H1 (cell line): ENCODE data around the gene SLC2A8. TPM values are rescaled to one million over a fixed set of nuclear protein-coding genes. Genes with fewer than 3 reads are reported as not detected.

Experiments used
- CTCF ChIA-PET: fragments of 300-600 bp; sonication (Branson Sonifier 250); formaldehyde crosslinking; loops from one replicate; lab custom pipeline; 2021; ENCODE audit not compliant: partially characterized antibody; lab: Charles Lee
- POLR2A ChIA-PET: fragments of 300-600 bp; sonication (Branson Sonifier 250); formaldehyde crosslinking; loops from one replicate; lab custom pipeline; 2021; ENCODE audit warnings: inconsistent platforms; ENCODE audit not compliant: partially characterized antibody; lab: Charles Lee
- DNase-seq, 2 experiments: peaks; one replicate each; pipeline versions ENCODE4 v3.0.0 to v3.0.0-alpha.2; 2010 to 2022; ENCODE audit warnings: low spot score in 2 of 2, low read depth in 1 of 2, mixed read lengths in 1 of 2
- FAIRE-seq: peaks from 2 replicates; lab custom pipeline; 2011; peaks lifted over from hg19 to GRCh38; lab: Jason Lieb, UNC
- H2AFZ ChIP-seq: 2 replicates; pipeline ENCODE4 v1.8.1; 2012; ENCODE audit warnings: low read length, inconsistent platforms
- H2AK5ac ChIP-seq: 2 replicates; pipeline ENCODE4 v1.6.1; 2013; ENCODE audit warnings: low read depth, low read length
- H2BK120ac ChIP-seq: replicated peaks from 2 replicates; pipeline ENCODE3; 2013; ENCODE audit warnings: low read depth, low read length, inconsistent platforms
- H2BK12ac ChIP-seq: 2 replicates; pipeline ENCODE4 v1.6.1; 2013; ENCODE audit warnings: low read depth, low read length
- H2BK15ac ChIP-seq: 2 replicates; pipeline ENCODE4 v1.6.1; 2013; ENCODE audit warnings: low read length
- H2BK20ac ChIP-seq: 2 replicates; pipeline ENCODE4 v1.6.1; 2013; ENCODE audit warnings: low read length
- H2BK5ac ChIP-seq: 2 replicates; pipeline ENCODE4 v1.6.1; 2013; ENCODE audit warnings: low read depth, low read length
- H3K14ac ChIP-seq: 2 replicates; pipeline ENCODE4 v1.6.1; 2013; ENCODE audit warnings: inconsistent platforms; ENCODE audit not compliant: insufficient read length
- H3K18ac ChIP-seq: 2 replicates; pipeline ENCODE4 v1.6.1; 2013; ENCODE audit warnings: low read length; ENCODE audit errors: extremely low read depth
- H3K23ac ChIP-seq: 2 replicates; pipeline ENCODE4 v1.6.1; 2013; ENCODE audit warnings: inconsistent platforms; ENCODE audit not compliant: insufficient read length
- H3K23me2 ChIP-seq: 2 replicates; pipeline ENCODE4 v1.6.1; 2013; ENCODE audit warnings: low read depth, low read length
- H3K27ac ChIP-seq: 2 replicates; pipeline ENCODE4 v1.6.1; 2011; ENCODE audit warnings: low read depth, low read length, inconsistent platforms
- H3K27me3 ChIP-seq, 4 experiments: replicated peaks in 1 of 4; 1 replicate in 1 of 4; 2 replicates in 3 of 4; pipeline versions ENCODE4 v1.6.1 to v1.8.1; 2011 to 2013; ENCODE audit warnings: low read length in 3 of 4, mild to moderate bottlenecking in 3 of 4, inconsistent platforms in 2 of 4, mixed read lengths in 2 of 4, moderate library complexity in 1 of 4; ENCODE audit not compliant: control insufficient read depth in 3 of 4, insufficient read depth in 3 of 4; ENCODE audit errors: extremely low read depth in 1 of 4
- H3K36me3 ChIP-seq, 4 experiments: 2 replicates each; pipeline versions ENCODE4 v1.6.1 to v1.8.1; 2011 to 2013; ENCODE audit warnings: mild to moderate bottlenecking in 4 of 4, low read length in 3 of 4, moderate library complexity in 2 of 4, control low read depth in 1 of 4, inconsistent platforms in 1 of 4; ENCODE audit not compliant: insufficient read depth in 4 of 4, control insufficient read depth in 2 of 4
- H3K4ac ChIP-seq: replicated peaks from 2 replicates; pipeline ENCODE3; 2013; ENCODE audit warnings: low read length, low read depth, mixed read lengths, inconsistent platforms; ENCODE audit not compliant: insufficient read length
- H3K4me1 ChIP-seq, 4 experiments: replicated peaks in 1 of 4; 1 replicate in 1 of 4; 2 replicates in 3 of 4; pipeline versions ENCODE4 v1.6.1 to v1.8.1; 2011 to 2013; ENCODE audit warnings: low read length in 3 of 4, inconsistent platforms in 2 of 4, mixed read lengths in 1 of 4; ENCODE audit not compliant: insufficient read depth in 4 of 4, control insufficient read depth in 3 of 4
- H3K4me2 ChIP-seq, 2 experiments: 2 replicates each; pipeline versions ENCODE4 v1.6.1 to v1.8.1; 2011 to 2013; ENCODE audit warnings: low read depth in 2 of 2, low read length in 2 of 2, control low read depth in 1 of 2, inconsistent platforms in 1 of 2, mild to moderate bottlenecking in 1 of 2; ENCODE audit not compliant: insufficient read depth in 1 of 2
- H3K4me3 ChIP-seq, 4 experiments: fragments of 200-600, 300-600 bp in 1 of 4; sonication (generic), shearing (Covaris generic), sonication (Bioruptor Twin) in 1 of 4; 2 replicates each; pipeline versions ENCODE4 v1.5.1 to v1.8.1; 2011 to 2016; ENCODE audit warnings: low read length in 4 of 4, low read depth in 3 of 4, control low read depth in 2 of 4, inconsistent platforms in 2 of 4, mild to moderate bottlenecking in 2 of 4, mixed read lengths in 1 of 4, moderate library complexity in 1 of 4; ENCODE audit not compliant: insufficient read depth in 2 of 4; ENCODE audit errors: extremely low read depth in 1 of 4
- H3K56ac ChIP-seq: replicated peaks from 2 replicates; pipeline ENCODE3; 2013; ENCODE audit warnings: low read depth, mild to moderate bottlenecking, mixed read lengths, low read length, inconsistent platforms; ENCODE audit not compliant: insufficient read length
- H3K79me1 ChIP-seq: 2 replicates; pipeline ENCODE4 v1.6.1; 2013; ENCODE audit warnings: low read depth, low read length, control low read depth
- H3K79me2 ChIP-seq, 2 experiments: 2 replicates each; pipeline versions ENCODE4 v1.6.1 to v1.8.1; 2012 to 2013; ENCODE audit warnings: low read length in 2 of 2, mild to moderate bottlenecking in 2 of 2, inconsistent platforms in 1 of 2; ENCODE audit not compliant: insufficient read depth in 2 of 2, control insufficient read depth in 1 of 2
- H3K9ac ChIP-seq, 4 experiments: replicated peaks in 1 of 4; 1 replicate in 1 of 4; 2 replicates in 3 of 4; pipeline versions ENCODE4 v1.6.1 to v1.8.1; 2011 to 2013; ENCODE audit warnings: low read depth in 3 of 4, low read length in 3 of 4, control low read depth in 2 of 4, mild to moderate bottlenecking in 2 of 4, moderate library complexity in 2 of 4, inconsistent platforms in 1 of 4; ENCODE audit errors: extremely low read depth in 1 of 4
- H3K9me3 ChIP-seq, 2 experiments: 2 replicates each; pipeline versions ENCODE4 v1.6.1 to v1.8.1; 2012 to 2013; ENCODE audit warnings: mild to moderate bottlenecking in 2 of 2, moderate library complexity in 2 of 2, control low read depth in 1 of 2, inconsistent platforms in 1 of 2, low read depth in 1 of 2, low read length in 1 of 2, mixed read lengths in 1 of 2; ENCODE audit not compliant: insufficient read depth in 2 of 2
- H4K20me1 ChIP-seq, 2 experiments: replicated peaks in 1 of 2; 2 replicates each; pipeline versions ENCODE3 to v1.8.1; 2011 to 2013; ENCODE audit warnings: inconsistent platforms in 2 of 2, low read length in 2 of 2, mild to moderate bottlenecking in 1 of 2; ENCODE audit not compliant: insufficient read depth in 2 of 2, control insufficient read depth in 1 of 2
- H4K5ac ChIP-seq: 2 replicates; pipeline ENCODE4 v1.6.1; 2013; ENCODE audit warnings: low read length, low read depth, mixed read lengths, inconsistent platforms; ENCODE audit not compliant: insufficient read length
- H4K8ac ChIP-seq: 2 replicates; pipeline ENCODE4 v1.8.0; 2013; ENCODE audit warnings: mild to moderate bottlenecking, moderate library complexity, low read length, inconsistent platforms; ENCODE audit not compliant: insufficient read depth; ENCODE audit errors: extremely low read depth
- H4K91ac ChIP-seq: replicated peaks from 2 replicates; pipeline ENCODE3; 2013; ENCODE audit warnings: low read length, mixed read lengths, inconsistent platforms; ENCODE audit not compliant: insufficient read length
- CEBPB ChIP-seq: IDR thresholded peaks from 2 replicates; pipeline ENCODE4 v1.6.1; 2012; ENCODE audit warnings: low read depth, low read length
- CHD1 ChIP-seq: IDR thresholded peaks from 2 replicates; pipeline ENCODE4 v1.6.1; 2012; ENCODE audit warnings: low read depth, low read length, improper control_type of control experiment
- EGR1 ChIP-seq: IDR thresholded peaks from 2 replicates; pipeline ENCODE4 v1.6.1; 2011; ENCODE audit warnings: low read depth, low read length, borderline replicate concordance
- HDAC2 ChIP-seq, 2 experiments: fragments of 300-600 bp in 1 of 2; sonication (generic) in 1 of 2; IDR thresholded peaks; 2 replicates each; pipeline ENCODE4 v1.6.1; 2011 to 2012; ENCODE audit warnings: low read depth in 2 of 2, low read length in 2 of 2, mild to moderate bottlenecking in 2 of 2, moderate library complexity in 2 of 2, borderline replicate concordance in 1 of 2, inconsistent platforms in 1 of 2
- JUND ChIP-seq: IDR thresholded peaks from 2 replicates; pipeline ENCODE4 v1.6.1; 2011; ENCODE audit warnings: mild to moderate bottlenecking, improper control_type of control experiment, low read length
- KDM4A ChIP-seq: IDR thresholded peaks from one replicate; pipeline ENCODE4 v1.7.1; 2012; ENCODE audit warnings: low read depth, mild to moderate bottlenecking, moderate library complexity, low read length, inconsistent platforms; ENCODE audit not compliant: severe bottlenecking
- KDM5A ChIP-seq: fragments of 200-600 bp; IDR thresholded peaks from 2 replicates; pipeline ENCODE4 v1.7.1; 2012; ENCODE audit warnings: mild to moderate bottlenecking, low read length, inconsistent platforms, mixed read lengths
- NANOG ChIP-seq: IDR thresholded peaks from 2 replicates; pipeline ENCODE4 v1.6.1; 2011; ENCODE audit warnings: low read length, low read depth, mild to moderate bottlenecking, inconsistent platforms; ENCODE audit not compliant: insufficient read depth, poor library complexity, severe bottlenecking
- SUZ12 ChIP-seq: fragments of 200-600 bp; sonication (generic); IDR thresholded peaks from 2 replicates; pipeline ENCODE4 v1.6.1; 2012; ENCODE audit warnings: mild to moderate bottlenecking, inconsistent platforms, low read length, moderate library complexity, mixed read lengths
- TAF1 ChIP-seq: IDR thresholded peaks from 2 replicates; pipeline ENCODE4 v1.6.1; 2011; ENCODE audit warnings: mild to moderate bottlenecking, low read depth, low read length
- WGBS, 2 experiments: shearing (Covaris generic) in 1 of 2; methylation state at CpG; one replicate each; pipeline versions ENCODE4 v1.1.6 to v1.1.7; 2013 to 2015; ENCODE audit warnings: low lambda C conversion rate in 2 of 2, mixed read lengths in 2 of 2, inconsistent platforms in 1 of 2, low coverage in 1 of 2, missing lambda C conversion rate in 1 of 2; ENCODE audit not compliant: insufficient replicate concordance in 2 of 2, insufficient coverage in 1 of 2, insufficient read length in 1 of 2; ENCODE audit errors: extremely low coverage in 1 of 2, missing lambda C conversion rate in 1 of 2; 5-methylcytosine and 5-hydroxymethylcytosine counted together
- polyA plus RNA-seq, 7 experiments: library from polyadenylated mRNA; depleted of rRNA in 3 of 7; stranded (reverse) in 5 of 7; unstranded in 2 of 7; fragments of >200 nt in 5 of 7; fragments of 200-250 nt in 2 of 7; gene quantifications; 1 replicate in 5 of 7; 2 replicates in 1 of 7; 4 replicates in 1 of 7; pipeline versions ENCODE4 v1.2.1 to v1.2.3, GENCODE V29; 2011 to 2013; ENCODE audit warnings: missing spikeins in 2 of 7, mixed read lengths in 2 of 7
- total RNA-seq: library from RNA; stranded (reverse); fragmentation: NEBNext Ultra II Directional; extraction: Animal tissue kit (Norgen Biotek cat#: 25700); gene quantifications from 2 replicates; pipeline ENCODE4 v1.2.1, GENCODE V29; 2021
- TF ChIP-seq, protein P1 (sequence below): IDR thresholded peaks from 2 replicates; pipeline ENCODE4 v1.6.1; 2012; ENCODE audit warnings: inconsistent platforms

Gene SLC2A8
- total and polyA plus RNA-seq, 2 of the 8 experiments (the other 6 are each of a cell fraction or from before 2014, with no cell fraction given): 24.6 to 36.4 TPM

DNA sequence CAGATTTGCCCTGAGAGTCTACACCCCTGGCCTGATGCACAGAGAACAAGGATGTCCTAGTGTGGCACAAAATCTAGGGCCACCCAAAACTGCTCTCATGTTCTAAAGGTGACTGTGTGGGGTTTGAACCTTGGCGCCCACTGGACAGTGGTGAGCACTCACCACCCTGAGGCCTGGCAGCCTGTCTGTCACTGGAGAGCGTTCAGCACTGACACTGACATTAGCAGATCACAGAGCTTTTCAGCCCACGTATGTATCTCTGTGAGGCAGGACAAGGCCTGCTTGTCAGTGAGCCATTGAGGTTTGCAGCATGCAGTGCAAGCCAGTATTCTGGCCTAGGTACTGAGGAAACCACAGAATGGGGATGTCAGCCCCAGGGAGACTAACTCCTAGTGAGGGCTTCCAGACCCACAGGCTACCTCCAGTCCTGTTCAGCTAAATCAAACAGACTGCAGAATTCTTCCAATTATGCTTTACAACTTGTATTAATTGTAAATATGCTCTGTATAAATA lies 38.9 kb upstream of the SLC2A8 start:
- FAIRE-seq: no peak
- H3K9me3 ChIP-seq: no peaks in the 10 kb centered on the region
- CTCF ChIA-PET: interaction anchor here (0.6 to 1.6 kb wide), 5 partner anchors 49 to 651 kb away, joined by 3 to 5 read pairs (median 4); no protein-coding TSS in a partner anchor
- H2AK5ac ChIP-seq: no peak overlapping the region
- no peaks in the 10 kb centered on the region for H3K23me2 ChIP-seq
- no peak for DNase-seq
- no peak overlapping the region for H2BK120ac ChIP-seq
- POLR2A ChIA-PET: interaction anchor here (2.7 kb wide), 1 partner anchor 12 kb away, joined by 11 read pairs; no protein-coding TSS in a partner anchor
- no peak overlapping the region for H3K14ac ChIP-seq
- H2BK20ac ChIP-seq: no peak overlapping the region
- H3K79me2 ChIP-seq: no peaks in the 10 kb centered on the region
- no peak overlapping the region for H2AFZ ChIP-seq
- H3K4ac ChIP-seq: no peak overlapping the region
- H4K8ac ChIP-seq: no peak overlapping the region
- no peak overlapping the region for H3K4me3 ChIP-seq
- no peak overlapping the region for H3K18ac ChIP-seq
- no peaks in the 10 kb centered on the region for H3K79me1 ChIP-seq
- no peak overlapping the region for H3K23ac ChIP-seq
- TF ChIP-seq, protein P1, sequence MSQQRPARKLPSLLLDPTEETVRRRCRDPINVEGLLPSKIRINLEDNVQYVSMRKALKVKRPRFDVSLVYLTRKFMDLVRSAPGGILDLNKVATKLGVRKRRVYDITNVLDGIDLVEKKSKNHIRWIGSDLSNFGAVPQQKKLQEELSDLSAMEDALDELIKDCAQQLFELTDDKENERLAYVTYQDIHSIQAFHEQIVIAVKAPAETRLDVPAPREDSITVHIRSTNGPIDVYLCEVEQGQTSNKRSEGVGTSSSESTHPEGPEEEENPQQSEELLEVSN: no peak
- TF ChIP-seq EGR1: no peak
- no peak for TF ChIP-seq KDM4A
- no peak for TF ChIP-seq HDAC2 (IDR thresholded peaks at IDR 0.05; ENCODE audit: borderline replicate concordance in 1 of 2, low read depth in 2 of 2, low read length in 2 of 2)
- TF ChIP-seq CEBPB: no peak
- TF ChIP-seq NANOG: no peak
- no peak for TF ChIP-seq SUZ12
- TF ChIP-seq KDM5A: no peak
- TF ChIP-seq TAF1: no peak
- TF ChIP-seq CHD1: no peak
- TF ChIP-seq JUND: no peak
- H2BK5ac ChIP-seq: no peak overlapping the region
- H4K91ac ChIP-seq: no peak overlapping the region
- H3K4me2 ChIP-seq: no peak overlapping the region
- H4K20me1 ChIP-seq: no peaks in the 10 kb centered on the region
- H3K27ac ChIP-seq: no peak overlapping the region
- no peaks in the 10 kb centered on the region for H3K27me3 ChIP-seq
- H4K5ac ChIP-seq: no peak overlapping the region
- no peak overlapping the region for H3K9ac ChIP-seq
- WGBS, 2 experiments: 90% methylated on average over 3 of the region's 3 CpGs; no CpG with 5 or more reads in 1 of the 2 experiments
- H2BK15ac ChIP-seq: no peak overlapping the region
- H3K4me1 ChIP-seq: peaks cover 7 to 19% (median 12%) of the 10 kb centered on the region in 4 experiments
- no peak overlapping the region for H3K56ac ChIP-seq
- peaks cover 0 to 7% (median 0%) of the 10 kb centered on the region in 4 experiments; a peak in 2 of 8 replicates for H3K36me3 ChIP-seq
- H2BK12ac ChIP-seq: no peak overlapping the region
